Astrocyte (in vitro differentiated cells and primary cell): Measurements from ENCODE around the gene DDX27. TPM values are rescaled to one million over a fixed set of nuclear protein-coding genes. Genes with fewer than 3 reads are reported as not detected.

Experiments used
- DNase-seq: peaks from one replicate; pipeline ENCODE4 v3.0.0-alpha.2; 2010; ENCODE audit warnings: low read depth
- FAIRE-seq: peaks from 2 replicates; lab custom pipeline; 2011; peaks lifted over from hg19 to GRCh38; lab: Jason Lieb, UNC
- H2AFZ ChIP-seq: 2 replicates; pipeline ENCODE4 v1.6.0; 2012; ENCODE audit warnings: low read depth, low read length, inconsistent platforms
- H3K27ac ChIP-seq: 2 replicates; pipeline ENCODE4 v1.5.1; 2011; ENCODE audit warnings: low read depth, low read length, inconsistent platforms
- H3K27me3 ChIP-seq: 2 replicates; pipeline ENCODE4 v1.6.0; 2011; ENCODE audit warnings: low read length, inconsistent platforms; ENCODE audit not compliant: insufficient read depth
- H3K36me3 ChIP-seq: 2 replicates; pipeline ENCODE4 v1.5.1; 2011; ENCODE audit warnings: low read length, inconsistent platforms; ENCODE audit not compliant: insufficient read depth
- H3K4me1 ChIP-seq: 2 replicates; pipeline ENCODE4 v1.5.1; 2011; ENCODE audit warnings: low read length, inconsistent platforms; ENCODE audit not compliant: insufficient read depth
- H3K4me2 ChIP-seq: 2 replicates; pipeline ENCODE4 v1.6.0; 2012; ENCODE audit warnings: low read length, inconsistent platforms
- H3K4me3 ChIP-seq: 2 replicates; pipeline ENCODE4 v1.5.1; 2011; ENCODE audit warnings: low read depth, mild to moderate bottlenecking, low read length, inconsistent platforms; ENCODE audit not compliant: insufficient read depth
- H3K79me2 ChIP-seq: 2 replicates; pipeline ENCODE4 v1.6.0; 2012; ENCODE audit warnings: mild to moderate bottlenecking, low read length, inconsistent platforms; ENCODE audit not compliant: insufficient read depth
- H3K9ac ChIP-seq: 2 replicates; pipeline ENCODE4 v1.6.0; 2012; ENCODE audit warnings: mild to moderate bottlenecking, low read length, inconsistent platforms
- H3K9me3 ChIP-seq: 2 replicates; pipeline ENCODE4 v1.5.1; 2012; ENCODE audit warnings: low read depth, mild to moderate bottlenecking, low read length, inconsistent platforms; ENCODE audit not compliant: insufficient read depth
- H4K20me1 ChIP-seq: 2 replicates; pipeline ENCODE4 v1.6.0; 2012; ENCODE audit warnings: low read length, inconsistent platforms; ENCODE audit not compliant: insufficient read depth
- H3K27ac Mint-ChIP-seq: one replicate; pipeline ENCODE4 v1.8.0; 2021; ENCODE audit warnings: mild to moderate bottlenecking, mixed read lengths; ENCODE audit not compliant: unreplicated experiment
- H3K27me3 Mint-ChIP-seq: one replicate; pipeline ENCODE4 v1.8.0; 2021; ENCODE audit warnings: low read depth, mixed read lengths; ENCODE audit not compliant: unreplicated experiment
- H3K36me3 Mint-ChIP-seq: one replicate; pipeline ENCODE4 v1.8.0; 2021; ENCODE audit warnings: low read depth, mixed read lengths; ENCODE audit not compliant: unreplicated experiment
- H3K4me1 Mint-ChIP-seq: one replicate; pipeline ENCODE4 v1.8.0; 2021; ENCODE audit warnings: low read depth, mixed read lengths; ENCODE audit not compliant: unreplicated experiment
- H3K4me3 Mint-ChIP-seq: one replicate; pipeline ENCODE4 v1.8.0; 2021; ENCODE audit warnings: mild to moderate bottlenecking, moderate library complexity, mixed read lengths; ENCODE audit not compliant: unreplicated experiment
- H3K9me3 Mint-ChIP-seq: one replicate; pipeline ENCODE4 v1.8.0; 2021; ENCODE audit warnings: mild to moderate bottlenecking, mixed read lengths; ENCODE audit not compliant: unreplicated experiment
- CTCF ChIP-seq: IDR thresholded peaks from 2 replicates; pipeline ENCODE4 v1.5.1; 2011; ENCODE audit warnings: low read depth, mild to moderate bottlenecking, inconsistent platforms, low read length, moderate library complexity; ENCODE audit not compliant: insufficient read depth
- EZH2 ChIP-seq: IDR thresholded peaks from 2 replicates; pipeline ENCODE4 v1.6.1; 2012; ENCODE audit warnings: mild to moderate bottlenecking, low read length, inconsistent platforms; ENCODE audit not compliant: insufficient read depth
- total RNA-seq: library from RNA; stranded (reverse); gene quantifications from 2 replicates; pipeline ENCODE4 v1.2.1, GENCODE V29; 2021

DDX27 gene
- total RNA-seq, 1 donor from 2014 or later = 38.3 TPM

- H3K36me3 ChIP-seq = no peaks in the 10 kb centered on the region
- no peak overlapping the region for H3K27ac Mint-ChIP-seq
- H3K4me3 ChIP-seq = no peak overlapping the region
- no peak overlapping the region for H3K4me3 Mint-ChIP-seq
- H3K9me3 Mint-ChIP-seq = no peaks in the 10 kb centered on the region
- H3K36me3 Mint-ChIP-seq = no peaks in the 10 kb centered on the region
- FAIRE-seq = no peak
- no peak overlapping the region for H3K27ac ChIP-seq
- H3K9me3 ChIP-seq = no peaks in the 10 kb centered on the region
- DNase-seq = no peak
- no peaks in the 10 kb centered on the region for H3K79me2 ChIP-seq
- no peaks in the 10 kb centered on the region for H3K4me1 Mint-ChIP-seq
- H3K27me3 Mint-ChIP-seq = no peaks in the 10 kb centered on the region
- H3K4me1 ChIP-seq = no peaks in the 10 kb centered on the region
- H3K9ac ChIP-seq = no peak overlapping the region
- no peaks in the 10 kb centered on the region for H4K20me1 ChIP-seq
- H3K4me2 ChIP-seq = no peak overlapping the region
- H2AFZ ChIP-seq = no peak overlapping the region
- TF ChIP-seq EZH2 (no peak), CTCF (no peak)
- H3K27me3 ChIP-seq = no peaks in the 10 kb centered on the region
Observed at GRCh38 chr20:49203011-49203410, 16.2 kb upstream of the DDX27 start.

GRCh38 chr20:49203746-49204145 lies 15.5 kb upstream of the DDX27 start:
- TF ChIP-seq CTCF (no peak), EZH2 (no peak)
- DNase-seq = no peak
- no peaks in the 10 kb centered on the region for H3K36me3 Mint-ChIP-seq
- H3K27ac ChIP-seq = no peak overlapping the region
- H3K9me3 ChIP-seq = no peaks in the 10 kb centered on the region
- FAIRE-seq = no peak
- H3K27ac Mint-ChIP-seq = no peak overlapping the region
- no peaks in the 10 kb centered on the region for H3K27me3 Mint-ChIP-seq
- no peaks in the 10 kb centered on the region for H3K36me3 ChIP-seq
- H3K9me3 Mint-ChIP-seq = no peaks in the 10 kb centered on the region
- H3K4me1 ChIP-seq = no peaks in the 10 kb centered on the region
- H3K4me3 Mint-ChIP-seq = no peak overlapping the region
- no peak overlapping the region for H3K4me3 ChIP-seq
- H4K20me1 ChIP-seq = no peaks in the 10 kb centered on the region
- H3K27me3 ChIP-seq = no peaks in the 10 kb centered on the region
- no peaks in the 10 kb centered on the region for H3K4me1 Mint-ChIP-seq
- no peak overlapping the region for H3K4me2 ChIP-seq
- H2AFZ ChIP-seq = no peak overlapping the region
- H3K9ac ChIP-seq = no peak overlapping the region
- no peaks in the 10 kb centered on the region for H3K79me2 ChIP-seq

- FAIRE-seq (no peak), DNase-seq (no peak)
- Mint-ChIP-seq H3K4me3 (no peak overlapping the region), H3K4me1 (no peaks in the 10 kb centered on the region), H3K27ac (no peak overlapping the region), H3K9me3 (peaks cover 12% of the 10 kb centered on the region), H3K27me3 (no peaks in the 10 kb centered on the region), H3K36me3 (no peaks in the 10 kb centered on the region)
- Histone ChIP-seq H2AFZ (no peak overlapping the region), H3K4me2 (no peak overlapping the region), H3K4me3 (no peak overlapping the region), H3K27ac (no peak overlapping the region), H3K4me1 (no peaks in the 10 kb centered on the region), H4K20me1 (no peaks in the 10 kb centered on the region), H3K36me3 (no peaks in the 10 kb centered on the region), H3K79me2 (no peaks in the 10 kb centered on the region), H3K9ac (no peak overlapping the region), H3K27me3 (no peaks in the 10 kb centered on the region), H3K9me3 (peaks cover 5% of the 10 kb centered on the region)
- TF ChIP-seq EZH2 (no peak), CTCF (no peak)
Observed at GRCh38 chr20:49207076-49207475, 12.1 kb upstream of the DDX27 start.
